ENCODE results near the gene SVEP1.

The SVEP1 gene

DNA sequence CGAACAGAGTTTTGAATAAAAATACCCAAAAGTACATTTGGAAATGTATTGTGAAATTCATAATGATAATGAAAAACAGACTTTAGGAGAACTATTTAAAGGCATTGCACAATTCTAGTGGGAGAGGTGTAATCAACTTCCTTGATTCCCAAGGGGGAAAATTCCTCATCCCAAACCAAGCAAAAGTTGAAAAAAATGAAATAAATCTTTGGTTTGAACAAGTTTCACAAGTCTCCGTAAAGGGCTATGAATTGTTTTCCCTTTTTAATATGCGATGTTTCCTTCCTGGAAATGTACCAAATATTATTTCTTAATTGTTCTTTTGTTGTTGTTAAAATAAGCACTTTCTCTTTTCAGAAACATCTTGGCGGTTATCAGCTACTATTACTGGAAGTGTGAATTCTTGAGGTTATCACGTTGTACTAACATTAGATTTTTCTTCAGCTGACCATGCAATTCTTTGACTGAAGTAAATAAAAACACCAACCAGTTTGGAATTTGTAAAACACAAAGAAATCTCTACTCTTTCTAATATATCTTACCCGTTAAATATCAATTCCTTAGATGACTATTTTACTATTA is 59.3 kb downstream of the SVEP1 start:
- no peak for DNase-seq

DNA sequence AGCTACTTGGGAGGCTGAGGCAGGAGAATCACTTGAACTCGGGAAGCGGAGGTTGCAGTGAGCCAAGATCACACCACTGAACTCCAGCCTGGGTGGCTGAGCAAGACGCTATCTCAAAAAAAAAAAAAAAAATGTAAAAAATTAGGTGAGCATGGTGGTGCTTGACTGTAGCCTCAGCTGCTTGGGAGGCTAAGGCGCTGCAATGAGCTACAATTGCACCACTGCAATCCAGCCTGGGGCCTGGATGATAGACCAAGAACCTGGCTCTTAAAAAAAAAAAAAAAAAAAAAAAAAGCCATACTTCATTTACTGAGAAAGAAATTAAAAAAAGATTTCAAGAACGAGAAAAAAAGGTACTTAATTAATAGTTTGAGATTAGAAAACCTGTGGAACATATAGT is 62.1 kb downstream of the SVEP1 start:
- DNase-seq: no peak

DNA sequence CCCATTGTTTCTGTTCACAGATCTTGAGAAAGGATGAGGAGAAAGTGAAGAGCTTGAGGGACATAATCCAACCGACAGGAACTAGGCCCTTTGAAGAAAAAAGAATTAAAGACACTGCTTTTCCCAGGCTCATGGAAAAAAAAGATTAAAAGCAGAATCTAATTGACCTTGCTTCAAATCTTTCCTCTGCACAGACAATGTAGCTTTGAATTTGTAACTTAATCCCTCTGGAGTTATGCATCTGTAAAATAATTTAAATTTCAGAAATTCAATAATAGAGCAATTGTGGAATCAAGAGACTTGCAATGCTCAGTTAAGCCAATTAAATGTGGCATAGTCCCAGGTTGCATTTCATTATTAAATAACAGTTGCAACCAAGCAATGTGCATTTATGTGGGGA is 64.6 kb downstream of the SVEP1 start:
- DNase-seq: no peak

DNA sequence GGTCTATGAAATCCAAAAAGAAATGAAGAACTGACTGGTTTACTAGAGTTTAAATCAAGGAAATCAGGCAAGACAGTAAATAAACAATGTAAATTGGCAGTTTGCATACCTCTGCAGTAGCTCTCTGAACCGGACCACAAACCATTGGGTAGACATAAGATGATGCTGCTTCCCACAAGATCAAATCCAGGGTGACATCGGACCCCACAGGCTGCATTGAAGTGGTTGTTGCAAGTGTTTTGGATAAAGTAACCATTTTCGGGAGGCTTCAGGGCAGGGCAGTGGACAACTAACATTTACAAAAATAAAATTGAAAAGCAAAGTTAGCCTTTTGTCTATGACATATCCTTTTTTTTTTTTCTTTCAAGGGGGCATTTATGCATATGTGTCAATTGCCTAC is 66.7 kb downstream of the SVEP1 start:
- DNase-seq: no peak

DNA sequence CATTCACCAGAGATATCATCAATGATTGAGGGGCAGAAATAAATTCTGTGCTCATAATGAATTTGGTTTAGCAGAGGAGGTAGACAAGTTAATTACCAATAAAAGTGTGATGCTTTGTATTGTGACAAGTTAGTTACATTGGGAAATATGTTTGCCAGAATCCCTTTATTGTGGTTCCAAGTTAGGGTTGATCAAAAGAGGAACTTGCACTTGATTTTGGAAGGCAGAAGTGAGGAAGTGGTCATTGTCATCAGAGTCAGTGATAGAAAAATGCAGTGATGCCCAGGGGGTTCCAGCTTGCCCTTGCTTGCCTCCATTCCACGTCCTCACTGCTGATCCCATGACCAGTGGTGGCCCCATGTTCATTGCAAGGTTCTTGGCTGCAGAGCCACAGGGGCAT is 69.7 kb downstream of the SVEP1 start:
- no peak for DNase-seq

DNA sequence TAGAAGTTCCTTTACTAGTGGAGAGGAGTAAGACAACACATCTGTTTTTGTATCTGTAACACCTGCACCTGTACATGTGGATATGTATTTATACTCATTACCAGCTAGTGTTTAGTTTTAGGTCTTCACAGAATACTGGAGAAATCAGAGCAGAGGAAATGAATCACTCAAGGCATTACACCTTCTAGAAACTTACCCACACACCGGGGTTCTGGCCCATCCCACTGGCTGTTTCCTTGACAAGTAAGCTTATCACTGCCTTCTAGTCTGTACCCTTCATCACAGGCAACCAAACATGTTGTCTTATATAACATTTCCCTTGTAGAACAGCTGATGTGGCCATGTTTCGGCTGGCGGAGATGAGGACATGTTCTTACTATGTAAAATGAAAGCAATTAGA is 76.7 kb downstream of the SVEP1 start:
- no peak for DNase-seq

DNA sequence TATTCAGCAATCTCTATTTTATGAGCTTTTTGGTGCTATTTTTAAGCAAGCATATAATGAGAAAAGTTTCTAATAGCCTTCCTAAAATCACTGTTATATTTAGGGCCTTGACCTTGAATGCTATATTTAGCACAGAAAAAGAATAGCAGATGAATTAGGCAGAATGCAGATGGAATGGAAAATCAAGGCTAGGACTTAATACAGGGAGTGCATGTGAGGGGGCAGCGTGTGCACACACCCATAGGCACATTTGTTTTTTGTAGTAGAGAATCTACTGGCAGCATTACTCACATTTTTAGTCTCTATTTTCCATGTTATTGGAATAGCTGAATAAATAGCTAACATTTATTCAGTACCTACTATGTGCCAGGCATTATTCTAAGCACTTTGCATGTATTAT is 79.9 kb downstream of the SVEP1 start:
- no peak for DNase-seq

DNA sequence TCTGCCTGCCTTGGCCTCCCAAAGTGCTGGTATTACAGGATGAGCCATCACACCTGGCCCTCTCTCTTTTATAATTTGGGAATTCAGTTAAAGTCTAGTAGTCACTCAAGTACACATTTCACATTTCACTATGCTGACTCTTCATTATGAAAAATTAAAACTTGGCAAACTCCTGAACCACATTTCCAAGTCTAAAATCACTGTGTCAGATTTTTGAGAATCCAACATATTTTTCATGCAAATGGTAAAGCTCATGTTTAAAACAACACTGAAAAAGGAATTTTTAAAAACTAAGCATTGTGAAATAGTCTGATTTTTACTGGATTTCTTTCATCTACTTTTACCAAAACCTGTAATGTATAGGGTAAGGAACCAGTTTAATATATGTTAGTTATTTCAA is 92.3 kb downstream of the SVEP1 start:
- no peak for DNase-seq

DNA sequence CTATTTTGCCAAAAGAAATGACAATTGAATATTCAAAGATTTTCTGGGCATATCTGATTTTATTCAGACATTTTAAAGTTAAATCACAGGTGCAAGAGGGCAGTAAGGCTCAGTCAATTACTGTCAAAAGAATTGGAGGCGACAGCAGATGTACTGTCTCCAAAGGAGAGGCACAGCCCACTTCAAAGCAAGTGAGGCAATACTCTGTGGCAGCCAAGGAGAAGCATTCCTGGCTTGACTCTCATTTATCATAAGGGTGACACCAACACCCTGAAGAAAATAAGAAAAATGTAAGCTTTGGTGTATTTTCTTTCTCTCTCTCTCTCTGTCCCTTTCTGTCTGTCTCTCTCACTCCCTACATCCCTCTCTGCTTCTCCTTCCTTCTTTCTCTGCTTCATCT is 93.3 kb downstream of the SVEP1 start:
- no peak for DNase-seq

DNA sequence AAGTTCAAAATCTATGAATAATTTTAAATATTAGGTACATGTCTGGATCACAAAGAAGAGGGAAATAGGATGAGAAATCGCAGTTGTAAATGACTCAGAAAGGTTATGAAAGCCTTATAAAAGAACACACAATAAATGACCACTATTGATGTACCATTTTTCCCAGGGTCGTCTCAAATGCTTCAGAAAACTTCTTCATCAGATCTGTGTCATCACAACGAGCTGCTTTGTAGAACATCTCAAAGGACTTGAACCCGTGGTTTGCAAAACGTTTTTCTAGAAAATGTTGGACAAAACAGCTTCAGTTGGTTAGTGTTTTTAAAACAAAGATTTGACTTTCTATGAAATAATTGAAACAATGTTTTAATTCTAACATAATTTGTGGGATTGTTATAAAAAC is 100.1 kb downstream of the SVEP1 start:
- DNase-seq: no peak

DNA sequence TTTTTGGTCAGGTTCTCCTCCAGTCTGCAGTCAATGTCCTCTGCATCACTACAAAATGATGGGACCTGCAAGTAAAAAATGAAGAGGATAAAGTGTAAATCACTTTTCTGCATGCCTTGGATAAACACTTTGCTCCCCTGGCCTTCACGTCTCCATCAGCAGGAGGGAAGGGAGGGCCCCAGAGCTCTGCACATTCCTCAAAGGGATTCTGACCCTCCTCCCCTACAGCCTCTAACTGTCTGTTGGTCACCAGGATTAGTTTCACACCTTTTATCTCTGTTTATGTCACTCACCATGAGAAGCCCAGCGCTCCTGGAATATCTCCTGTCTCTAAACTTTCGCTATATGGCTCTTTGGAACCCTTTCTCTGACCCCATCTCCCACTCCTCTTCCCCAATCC is 103.3 kb downstream of the SVEP1 start:
- DNase-seq: no peak

DNA sequence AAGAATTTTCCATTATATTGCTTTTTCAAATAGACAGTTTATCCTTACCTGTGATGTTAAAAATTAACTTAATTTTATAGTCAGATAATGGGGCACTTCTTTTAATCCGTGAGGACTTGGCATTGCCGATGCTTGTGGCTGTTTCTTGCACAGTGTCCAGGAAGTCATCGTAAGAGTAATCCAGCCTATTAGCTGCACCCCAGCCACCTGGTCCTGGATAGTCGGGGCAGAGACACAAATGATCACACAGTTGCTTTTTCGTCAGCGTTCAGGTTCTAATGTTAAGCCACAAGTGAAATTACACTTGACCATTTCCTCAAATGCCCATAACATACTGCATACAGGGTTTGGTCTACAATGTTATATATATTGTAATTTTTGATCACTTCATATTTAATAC is 107.4 kb downstream of the SVEP1 start:
- no peak for DNase-seq

DNA sequence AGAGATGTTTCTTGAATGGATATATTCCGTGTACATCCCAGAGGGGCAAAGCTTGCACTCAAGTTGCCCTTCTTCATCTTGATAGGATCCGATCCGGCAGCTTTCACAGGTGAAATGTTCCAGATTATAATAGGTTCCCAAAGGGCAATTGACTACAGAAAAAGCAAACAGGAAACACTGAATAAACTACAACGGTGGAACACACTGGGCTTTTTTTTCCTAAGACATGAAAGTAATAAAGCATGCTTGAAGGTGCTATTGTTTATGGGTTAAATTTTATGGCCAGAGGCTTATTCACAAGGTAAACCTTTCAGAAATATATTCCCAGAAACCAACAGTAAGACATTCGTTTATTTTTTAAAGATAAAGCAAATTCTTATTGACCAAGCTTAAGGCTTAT is 110.6 kb downstream of the SVEP1 start:
- DNase-seq: no peak

DNA sequence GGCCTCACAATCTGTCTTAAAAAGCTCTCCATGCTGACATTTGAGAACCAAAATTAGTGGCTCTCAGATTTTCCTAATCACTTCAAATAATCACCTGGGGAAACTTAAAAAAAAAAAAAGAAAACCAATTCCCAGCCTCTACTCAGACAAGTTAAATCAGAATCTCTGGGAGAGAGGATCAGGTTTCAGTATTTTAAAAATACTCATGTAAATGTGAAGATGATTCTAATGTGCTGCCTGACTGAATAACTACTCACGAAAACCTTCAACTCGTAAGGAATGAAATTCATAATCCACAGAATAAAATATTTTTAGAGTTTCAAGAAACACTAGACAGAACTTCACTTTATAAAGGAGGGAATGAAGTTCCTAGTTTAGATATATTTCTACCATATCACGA is 114.4 kb downstream of the SVEP1 start:
- DNase-seq: no peak

DNA sequence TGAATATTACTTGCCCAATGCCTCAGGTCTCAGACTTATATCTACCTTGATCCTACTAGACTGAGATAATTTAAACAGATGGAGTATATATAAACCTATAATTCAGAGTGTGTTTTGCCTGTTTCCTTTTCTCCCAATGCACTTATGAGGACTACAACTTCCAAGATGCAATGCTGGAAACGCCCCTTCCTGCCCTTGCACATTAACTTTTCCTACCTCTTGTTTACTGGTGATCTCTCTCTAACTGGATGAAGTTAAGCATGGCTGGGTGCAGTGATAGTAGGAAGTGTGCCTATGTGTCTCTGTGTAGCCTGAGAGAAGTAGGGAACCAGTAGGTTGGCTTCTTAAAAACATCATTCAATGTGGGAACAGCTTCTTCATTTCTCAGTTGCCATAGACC is 115.2 kb downstream of the SVEP1 start:
- no peak for DNase-seq

DNA sequence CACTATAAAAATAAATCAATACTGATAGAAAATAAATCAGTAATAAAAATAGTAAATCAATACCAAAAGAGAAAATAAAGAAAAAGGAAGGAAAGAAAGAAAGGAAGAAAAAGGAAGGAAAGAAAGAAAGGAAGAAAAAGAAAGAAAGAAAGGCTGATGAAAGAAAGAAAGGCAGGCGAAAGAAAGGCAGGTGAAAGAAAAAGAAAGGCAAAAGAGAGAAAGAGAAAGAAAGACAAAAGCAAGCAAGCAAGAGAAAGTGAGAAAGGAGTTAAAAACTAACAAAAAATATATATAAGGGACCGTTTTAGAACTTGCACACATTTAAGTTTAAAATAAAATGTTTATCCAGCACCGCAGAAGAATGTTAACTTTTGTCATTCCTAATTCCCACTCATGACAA is 116.0 kb downstream of the SVEP1 start:
- DNase-seq: no peak

DNA sequence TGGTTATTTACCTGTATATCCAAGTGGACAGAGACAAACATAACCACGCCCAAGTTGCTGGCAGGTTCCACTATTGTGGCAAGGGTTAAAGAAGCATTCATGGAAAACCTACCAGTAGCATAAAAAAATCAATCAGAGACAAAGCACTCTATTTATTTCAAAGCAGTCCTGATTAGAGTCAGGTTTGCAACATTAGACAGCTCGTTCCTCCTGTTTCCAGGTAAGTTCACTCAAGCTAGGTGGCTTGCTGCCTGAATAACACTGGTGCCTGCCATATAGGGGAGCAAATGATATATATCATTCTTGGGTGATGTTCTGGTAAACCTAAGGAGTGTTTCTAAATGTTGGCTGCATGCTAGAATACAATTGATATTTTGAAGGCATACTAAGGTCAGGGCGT is 122.3 kb downstream of the SVEP1 start:
- DNase-seq: no peak

DNA sequence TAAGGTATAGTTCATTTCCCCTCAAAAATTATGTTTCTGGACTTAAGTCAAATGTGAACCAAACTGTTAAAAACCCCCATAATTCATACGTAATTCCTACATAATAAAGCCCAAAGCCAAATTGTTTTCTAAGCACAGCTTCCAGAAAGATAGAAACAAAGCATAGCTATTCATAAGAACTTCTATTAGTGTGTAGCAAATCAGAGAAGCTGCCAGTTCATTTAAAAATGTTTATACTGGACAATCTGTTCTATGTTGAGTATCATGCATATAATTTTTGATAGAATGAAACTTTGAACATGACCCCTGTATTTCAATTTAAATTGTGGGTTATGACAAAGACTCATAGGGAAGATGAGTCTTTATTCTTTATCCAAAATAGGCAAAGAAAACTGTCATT is 122.9 kb downstream of the SVEP1 start:
- no peak for DNase-seq

DNA sequence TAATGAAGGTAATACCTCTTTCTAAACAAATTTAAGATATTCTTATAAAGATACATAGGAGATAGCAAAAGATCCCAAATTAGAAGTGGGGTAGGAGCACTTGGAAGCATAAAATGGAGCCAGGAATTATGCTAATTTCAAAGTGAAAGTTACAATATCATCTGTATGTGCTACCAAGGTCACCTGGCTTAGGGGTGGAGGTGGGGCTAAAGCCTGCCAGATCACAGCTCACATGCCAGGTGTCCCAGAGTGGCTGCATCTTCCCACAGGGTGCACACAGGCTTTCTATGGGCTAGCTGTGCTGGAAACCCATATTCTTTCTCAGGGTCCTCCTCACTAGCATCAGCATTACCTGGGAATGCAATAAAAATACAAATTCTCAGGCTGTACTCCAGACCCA is 123.7 kb downstream of the SVEP1 start:
- no peak for DNase-seq

DNA sequence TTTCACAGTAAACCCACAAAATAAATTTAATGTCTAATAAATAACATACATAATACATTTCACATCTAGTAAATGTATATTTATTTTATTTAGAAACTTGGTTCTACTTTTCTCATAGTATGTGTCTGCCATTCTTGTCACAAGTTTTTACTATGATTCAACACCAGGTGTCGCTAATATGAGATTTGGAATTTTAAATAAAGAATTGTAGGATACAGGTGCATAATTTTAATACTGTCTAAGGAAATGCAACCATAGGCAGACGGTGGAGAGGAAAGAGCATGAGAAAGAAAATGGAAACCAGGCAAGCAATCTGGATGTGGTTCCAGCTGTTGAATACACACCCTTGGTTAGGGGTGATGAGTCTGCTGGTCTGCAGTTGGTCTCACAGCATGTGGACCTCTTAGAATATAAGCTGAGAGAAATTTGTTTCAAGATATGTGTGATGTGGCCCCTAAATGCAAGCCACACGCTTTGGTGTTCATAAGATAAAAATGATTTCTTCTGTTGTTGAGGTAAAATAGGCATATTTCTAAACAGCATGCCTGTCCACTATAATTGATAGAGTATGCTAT is 127.2 kb downstream of the SVEP1 start:
- no peak for DNase-seq

DNA sequence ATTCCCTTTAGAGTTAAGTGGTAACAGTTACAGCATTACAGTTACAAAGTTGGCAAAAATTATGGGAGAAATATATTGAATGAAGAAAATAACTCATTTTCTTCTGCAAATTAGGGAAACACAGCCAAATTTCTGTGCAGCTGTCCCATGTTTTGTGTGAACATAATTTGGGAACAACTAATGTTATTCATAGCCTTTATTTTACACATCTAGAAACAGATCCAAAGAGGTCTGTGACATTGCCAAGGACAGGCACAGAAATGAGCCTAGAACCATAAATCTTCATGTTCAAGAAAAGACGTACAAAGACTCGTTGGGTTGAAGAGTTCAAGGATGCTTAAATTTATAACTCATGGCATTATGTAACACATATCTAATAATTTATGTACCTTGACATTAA is 127.8 kb downstream of the SVEP1 start:
- no peak for DNase-seq

DNA sequence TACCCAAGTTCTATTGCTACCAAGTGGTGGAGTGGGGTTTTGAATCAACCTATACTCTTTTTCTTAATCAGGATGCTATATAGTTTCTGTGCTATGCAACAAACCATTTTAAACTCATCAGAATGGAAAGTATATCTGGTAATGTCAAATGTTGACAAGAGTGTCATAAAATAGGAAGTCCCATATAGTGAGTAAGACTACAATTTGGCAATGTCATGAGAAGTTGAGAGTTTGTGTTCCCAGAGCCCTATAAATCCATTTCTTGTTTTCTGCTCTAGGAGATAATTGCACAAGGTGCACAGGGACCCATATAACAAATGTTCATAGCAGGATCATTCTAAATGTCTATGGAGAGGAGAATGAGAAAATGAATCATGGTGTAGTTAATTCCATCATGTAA is 132.1 kb downstream of the SVEP1 start:
- no peak for DNase-seq

DNA sequence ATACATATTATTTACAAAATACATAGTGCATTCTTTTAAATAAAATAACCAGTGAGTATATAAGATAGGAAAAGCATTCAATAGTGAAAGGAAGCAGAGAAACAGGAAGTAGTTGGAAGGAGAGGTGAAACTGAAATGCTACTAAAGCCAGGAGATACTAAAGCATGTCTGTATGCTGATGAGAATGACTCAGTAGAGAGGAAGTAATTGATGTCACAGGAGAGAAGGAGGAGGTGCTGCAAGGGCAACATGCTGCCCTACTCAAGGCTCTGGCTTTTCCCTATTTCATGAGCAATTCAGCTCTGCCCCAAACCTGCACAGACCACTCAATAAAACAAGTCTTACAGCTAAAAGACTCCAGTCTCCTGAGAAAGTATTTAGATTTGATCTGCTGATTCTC is 133.4 kb downstream of the SVEP1 start:
- DNase-seq: no peak

DNA sequence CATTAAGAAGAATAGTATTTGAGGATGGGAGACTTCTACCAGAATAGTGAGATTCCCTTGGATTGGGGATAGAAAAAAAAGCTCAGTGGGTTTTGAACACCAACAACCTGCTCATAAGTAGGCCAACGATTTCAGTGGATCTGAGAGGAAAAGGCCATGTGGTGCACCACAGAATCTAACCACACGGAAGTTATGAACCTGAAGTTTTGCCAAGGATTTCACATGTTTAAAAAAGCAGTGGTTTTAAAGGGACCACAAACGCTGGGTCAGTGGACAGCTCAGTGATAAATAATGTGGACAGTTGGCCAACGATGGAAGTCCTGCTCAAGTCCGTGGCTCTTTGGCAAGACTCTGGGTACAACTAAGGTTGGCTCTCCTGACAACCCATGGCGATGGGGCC is 134.6 kb downstream of the SVEP1 start:
- no peak for DNase-seq

DNA sequence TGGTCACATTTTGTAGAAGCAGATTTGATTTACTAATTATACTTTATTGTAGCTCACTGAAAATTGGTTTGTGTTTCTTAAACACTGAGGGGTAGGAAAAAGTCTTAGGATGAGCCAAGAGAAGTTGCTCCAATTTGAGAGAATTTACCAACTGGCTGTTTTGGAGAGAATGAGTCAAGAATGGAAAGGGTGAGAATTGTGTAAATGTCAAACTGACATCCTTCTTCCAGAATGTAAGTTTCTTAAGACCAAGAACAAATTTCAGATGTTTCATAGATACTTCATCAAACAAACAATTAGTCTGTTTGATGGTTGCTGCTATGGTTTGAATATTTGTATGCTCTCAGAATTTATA is 135.7 kb downstream of the SVEP1 start:
- DNase-seq: no peak

Data from SHP77 (cell line).